Transverse colon (tissue), 4 donors: ENCODE results near the gene CAMTA1.

Experiments
- POLR2AphosphoS5 ChIP-seq, 3 donors: sonication (generic); formaldehyde crosslinking; IDR thresholded peaks; one replicate each; pipeline ENCODE4 v1.6.1; 2016; ENCODE audit warnings: antibody characterized with exemption in 3 of 3
- TF ChIP-seq, protein P1 (sequence below), 5 experiments: fragments of 200-600 bp in 3 of 5; fragments of 450-650 bp in 2 of 5; sonication (generic) in 3 of 5; IDR thresholded peaks; 1 replicate in 2 of 5; 2 replicates in 3 of 5; pipeline ENCODE4 v1.5.1; 2016 to 2017; ENCODE audit warnings: antibody characterized with exemption in 5 of 5, inconsistent platforms in 3 of 5, mild to moderate bottlenecking in 2 of 5, moderate library complexity in 1 of 5

DNA sequence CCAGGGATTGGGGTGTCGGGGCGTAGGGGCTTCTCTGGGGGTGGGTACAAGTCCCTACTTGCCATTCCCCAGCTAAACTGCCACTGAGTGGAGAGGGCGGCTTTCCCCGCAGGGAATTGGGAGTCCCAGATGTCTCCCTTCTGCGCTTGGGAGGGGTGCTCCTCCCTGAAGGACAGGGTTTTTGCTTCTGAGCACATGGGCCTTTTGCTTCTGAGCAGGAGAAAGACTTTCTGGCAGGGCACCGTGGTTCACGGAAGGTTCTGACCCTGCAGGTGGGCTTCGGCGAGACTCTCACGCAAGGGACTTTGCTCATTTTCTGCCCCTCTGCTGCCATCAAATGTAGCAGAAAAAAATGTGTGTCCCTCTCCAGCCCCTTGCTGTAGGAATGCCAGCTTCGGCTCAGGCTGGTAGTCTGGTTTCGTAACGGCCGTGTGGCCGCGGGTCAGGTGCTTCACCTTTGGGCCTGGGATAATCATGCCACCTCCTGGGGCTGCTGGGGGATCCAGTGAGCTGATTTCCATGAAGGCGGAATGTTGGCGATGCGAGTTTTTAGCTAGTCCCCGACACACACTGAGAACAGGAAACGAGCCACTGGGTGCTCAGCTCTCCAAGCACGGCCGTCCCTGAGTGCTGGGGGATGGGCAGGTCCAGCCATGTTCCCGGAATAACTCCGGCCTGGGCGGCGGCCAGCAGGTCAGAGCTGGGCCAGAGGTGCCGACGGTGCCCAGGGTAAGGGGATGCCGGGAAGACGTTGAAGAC is 364.0 kb downstream of the CAMTA1 start:
- TF ChIP-seq, protein P1, sequence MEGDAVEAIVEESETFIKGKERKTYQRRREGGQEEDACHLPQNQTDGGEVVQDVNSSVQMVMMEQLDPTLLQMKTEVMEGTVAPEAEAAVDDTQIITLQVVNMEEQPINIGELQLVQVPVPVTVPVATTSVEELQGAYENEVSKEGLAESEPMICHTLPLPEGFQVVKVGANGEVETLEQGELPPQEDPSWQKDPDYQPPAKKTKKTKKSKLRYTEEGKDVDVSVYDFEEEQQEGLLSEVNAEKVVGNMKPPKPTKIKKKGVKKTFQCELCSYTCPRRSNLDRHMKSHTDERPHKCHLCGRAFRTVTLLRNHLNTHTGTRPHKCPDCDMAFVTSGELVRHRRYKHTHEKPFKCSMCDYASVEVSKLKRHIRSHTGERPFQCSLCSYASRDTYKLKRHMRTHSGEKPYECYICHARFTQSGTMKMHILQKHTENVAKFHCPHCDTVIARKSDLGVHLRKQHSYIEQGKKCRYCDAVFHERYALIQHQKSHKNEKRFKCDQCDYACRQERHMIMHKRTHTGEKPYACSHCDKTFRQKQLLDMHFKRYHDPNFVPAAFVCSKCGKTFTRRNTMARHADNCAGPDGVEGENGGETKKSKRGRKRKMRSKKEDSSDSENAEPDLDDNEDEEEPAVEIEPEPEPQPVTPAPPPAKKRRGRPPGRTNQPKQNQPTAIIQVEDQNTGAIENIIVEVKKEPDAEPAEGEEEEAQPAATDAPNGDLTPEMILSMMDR (IDR thresholded peaks at IDR 0.05) = no peak
- no peak for TF ChIP-seq POLR2AphosphoS5 (IDR thresholded peaks at IDR 0.05)
